Coronary artery (tissue), 2 donors: Measurements from ENCODE around the gene GCSAML.

Experiments used
- DNase-seq: peaks from one replicate; pipeline ENCODE4 v3.0.0-alpha.2; 2017; ENCODE audit warnings: low spot score
- H3K27ac ChIP-seq, 2 donors: fragments of 200-600 bp; sonication (generic); one replicate each; pipeline ENCODE4 v1.5.1; 2016 to 2019
- H3K4me3 ChIP-seq: fragments of 200-600 bp; sonication (generic); 2 replicates; pipeline ENCODE4 v1.5.1; 2016; ENCODE audit warnings: mild to moderate bottlenecking, moderate library complexity
- CTCF ChIP-seq: fragments of 200-600 bp; sonication (generic); IDR thresholded peaks from one replicate; pipeline ENCODE4 v1.5.1; 2019; ENCODE audit warnings: antibody characterized with exemption

GCSAML gene

GRCh38 chr1:247529771-247530355 is 19.1 kb upstream of the GCSAML start:
- no peak for TF ChIP-seq CTCF
- no peak for DNase-seq

GRCh38 chr1:247530785-247531184 is 18.1 kb upstream of the GCSAML start:
- no peak for TF ChIP-seq CTCF
- DNase-seq = no peak
- Histone ChIP-seq H3K27ac (no peak overlapping the region), H3K4me3 (no peak overlapping the region)

More at GRCh38 chr1:247529771-247530355, 19.1 kb upstream of the GCSAML start:
- H3K4me3 ChIP-seq = no peak overlapping the region
- no peak overlapping the region for H3K27ac ChIP-seq

- Histone ChIP-seq H3K4me3 (no peak overlapping the region), H3K27ac (no peak overlapping the region)
- TF ChIP-seq CTCF = no peak
- no peak for DNase-seq
These were observed 17.0 kb upstream of the GCSAML start for GRCh38 chr1:247531937-247532336.

GRCh38 chr1:247535402-247535801 is 13.5 kb upstream of the GCSAML start:
- H3K4me3 ChIP-seq = no peak overlapping the region
- TF ChIP-seq CTCF = no peak
- DNase-seq = no peak
- no peak overlapping the region for H3K27ac ChIP-seq

GRCh38 chr1:247536340-247536739 is 12.6 kb upstream of the GCSAML start, which contains the start of gene OR2C3:
OR2C3 (minus strand) TSS chr1:247536440; CDS start chr1:247532511, 3,929 bp downstream.
- no peak for DNase-seq
- Histone ChIP-seq H3K4me3 (no peak within 1 kb of the TSS), H3K27ac (no peak within 1 kb of the TSS)
- no peak for TF ChIP-seq CTCF

GRCh38 chr1:247538561-247538960 is 10.4 kb upstream of the GCSAML start:
- TF ChIP-seq CTCF = no peak
- no peak overlapping the region for H3K27ac ChIP-seq
- no peak for DNase-seq
- no peak overlapping the region for H3K4me3 ChIP-seq

GRCh38 chr1:247539215-247539614 is 9.7 kb upstream of the GCSAML start:
- DNase-seq = no peak
- H3K27ac ChIP-seq = no peak overlapping the region
- TF ChIP-seq CTCF = no peak
- no peak overlapping the region for H3K4me3 ChIP-seq
